Transverse colon (tissue), 4 donors: ENCODE measurements around the gene CLGN. TPM values are rescaled to one million over a fixed set of nuclear protein-coding genes. Genes with fewer than 3 reads are reported as not detected.
"Not testable (repeated sequence)": the region's sequence is repeated elsewhere in the genome, so short reads cannot be mapped to it uniquely, and the experiment has no call there.

ENCODE experiments used
- DNase-seq: peaks from one replicate; pipeline ENCODE4 v3.0.0-alpha.2; 2019
- H3K27ac ChIP-seq, 4 donors: fragments of 200-600 bp; sonication (generic); 2 replicates each; pipeline ENCODE4 v1.5.1; 2016 to 2018; ENCODE audit warnings: inconsistent platforms in 4 of 4
- H3K27me3 ChIP-seq: fragments of 200-600 bp; sonication (generic); 2 replicates; pipeline ENCODE4 v1.5.1; 2017; ENCODE audit warnings: inconsistent platforms
- H3K36me3 ChIP-seq, 4 donors: fragments of 200-600 bp; sonication (generic); 2 replicates each; pipeline ENCODE4 v1.5.1; 2017 to 2019; ENCODE audit warnings: inconsistent platforms in 4 of 4
- H3K4me1 ChIP-seq, 4 donors: fragments of 200-600 bp; sonication (generic); 2 replicates each; pipeline ENCODE4 v1.5.1; 2017 to 2020; ENCODE audit warnings: inconsistent platforms in 4 of 4
- H3K4me3 ChIP-seq, 4 donors: fragments of 200-600 bp; sonication (generic); 1 replicate in 1 of 4; 2 replicates in 3 of 4; pipeline versions ENCODE4 v1.5.1 to v1.6.1; 2017 to 2019; ENCODE audit warnings: inconsistent platforms in 4 of 4
- H3K9me3 ChIP-seq, 2 donors: fragments of 200-600 bp; sonication (generic); 2 replicates each; pipeline ENCODE4 v1.5.1; 2017 to 2019; ENCODE audit warnings: inconsistent platforms in 2 of 2
- CTCF ChIP-seq, 5 experiments: fragments of 200-600 bp in 3 of 5; fragments of 450-650 bp in 2 of 5; sonication (generic) in 3 of 5; IDR thresholded peaks; 1 replicate in 2 of 5; 2 replicates in 3 of 5; pipeline ENCODE4 v1.5.1; 2016 to 2017; ENCODE audit warnings: antibody characterized with exemption in 5 of 5, inconsistent platforms in 3 of 5, mild to moderate bottlenecking in 2 of 5, moderate library complexity in 1 of 5
- EP300 ChIP-seq: sonication (generic); formaldehyde crosslinking; IDR thresholded peaks from one replicate; pipeline ENCODE4 v1.6.1; 2017; ENCODE audit warnings: antibody characterized with exemption, low read depth
- POLR2A ChIP-seq: fragments of 450-650 bp; IDR thresholded peaks from one replicate; pipeline ENCODE4 v1.6.1; 2016; ENCODE audit warnings: antibody characterized with exemption, mild to moderate bottlenecking, moderate library complexity
- POLR2AphosphoS5 ChIP-seq, 3 donors: sonication (generic); formaldehyde crosslinking; IDR thresholded peaks; one replicate each; pipeline ENCODE4 v1.6.1; 2016; ENCODE audit warnings: antibody characterized with exemption in 3 of 3
- WGBS, 2 donors: methylation state at CpG; one replicate each; pipeline ENCODE4 v1.1.5; 2018; ENCODE audit warnings: low coverage in 1 of 2; 5-methylcytosine and 5-hydroxymethylcytosine counted together
- in situ Hi-C, 4 donors: fragments of 200-750 bp; cut with MboI; loops; one replicate each; pipeline versions ENCODE4 v1.15.0 to v1.15.1; 2017; ENCODE audit warnings: low sequenced_read_pairs in 3 of 4, low pct_ligation_motif_present in 1 of 4, low pct_unique_long_range_greater_than_20kb in 1 of 4
- intact Hi-C: fragments of 100-400 bp; cut with DNase I; formaldehyde crosslinking; loops from one replicate; pipeline ENCODE4 v1.15.1; 2023; ENCODE audit warnings: low total_unique reads
- total RNA-seq, 4 donors: library from RNA; depleted of rRNA; stranded (reverse); fragments of >200 nt; gene quantifications; one replicate each; pipeline ENCODE4 v1.1.0, GENCODE V29; 2016

CLGN gene
- total RNA-seq, 4 donors from 2014 or later = 1.5 to 2.4 (median 1.5) TPM; not detected in 1

GRCh38 chr4:140439644-140440142, 12.2 kb upstream of the CLGN start:
- DNase-seq = no peak
- TF ChIP-seq POLR2A = no peak
- no peak for TF ChIP-seq EP300
- TF ChIP-seq CTCF (IDR thresholded peaks at IDR 0.05) = no peak
- no peak for TF ChIP-seq POLR2AphosphoS5 (IDR thresholded peaks at IDR 0.05)
- Histone ChIP-seq H3K36me3 (no peaks in the 10 kb centered on the region), H3K27me3 (no peaks in the 10 kb centered on the region), H3K9me3 (no peaks in the 10 kb centered on the region), H3K4me1 (no peaks in the 10 kb centered on the region), H3K4me3 (no peak overlapping the region), H3K27ac (no peak overlapping the region)
- intact Hi-C loops (no loop called here), in situ Hi-C loops (no loop called here)

- Histone ChIP-seq H3K27me3 (peaks cover 9% of the 10 kb centered on the region), H3K4me1 (peaks cover 0 to 9% (median 9%) of the 10 kb centered on the region in 4 donors), H3K9me3 (no peaks in the 10 kb centered on the region), H3K27ac (peak overlapping the region in 2 of 4 donors; percentile 30 to 60), H3K4me3 (peak overlapping the region; percentile 44 to 67 (median 49)), H3K36me3 (no peaks in the 10 kb centered on the region)
- intact Hi-C loops (no loop called here), in situ Hi-C loops (no loop called here)
- TF ChIP-seq POLR2A (no peak), POLR2AphosphoS5 (IDR thresholded peaks at IDR 0.05) (peak in 1 of 3 donors; percentile 16)
- no peak for DNase-seq
- WGBS, 2 donors = 27 to 32% methylated on average over 4 to 7 of the region's 7 CpGs
These were observed 547 bp upstream of the CLGN start for GRCh38 chr4:140427919-140428471.

GRCh38 chr4:140426610-140427105, 790 bp downstream of the CLGN start:
- peaks cover 9% of the 10 kb centered on the region for H3K27me3 ChIP-seq
- in situ Hi-C loops = no loop called here
- H3K4me3 ChIP-seq = peak overlapping the region; percentile 44 to 67 (median 49)
- intact Hi-C loops = no loop called here
- TF ChIP-seq POLR2A = no peak
- no peak for TF ChIP-seq POLR2AphosphoS5 (IDR thresholded peaks at IDR 0.05)
- TF ChIP-seq EP300 = no peak
- TF ChIP-seq CTCF (IDR thresholded peaks at IDR 0.05) = no peak
- no peak for DNase-seq
- H3K36me3 ChIP-seq = no peaks in the 10 kb centered on the region
- 19 to 46% methylated on average over 4 to 16 of the region's 23 CpGs for WGBS, 2 donors
- peaks cover 0 to 9% (median 9%) of the 10 kb centered on the region in 4 donors for H3K4me1 ChIP-seq
- H3K27ac ChIP-seq = peak overlapping the region in 2 of 4 donors; percentile 47 to 60
- H3K9me3 ChIP-seq = no peaks in the 10 kb centered on the region

GRCh38 chr4:140423106-140423505, 4.3 kb downstream of the CLGN start:
- intact Hi-C loops (no loop called here), in situ Hi-C loops (no loop called here)
- no peak overlapping the region for H3K27ac ChIP-seq
- no peak for DNase-seq
- H3K9me3 ChIP-seq = no peaks in the 10 kb centered on the region
- no peaks in the 10 kb centered on the region for H3K36me3 ChIP-seq
- no peak overlapping the region for H3K4me3 ChIP-seq
- H3K4me1 ChIP-seq = peaks cover 0 to 9% (median 9%) of the 10 kb centered on the region in 4 donors
- peaks cover 9% of the 10 kb centered on the region for H3K27me3 ChIP-seq
- TF ChIP-seq POLR2A = no peak
- no peak for TF ChIP-seq CTCF (IDR thresholded peaks at IDR 0.05)
- TF ChIP-seq POLR2AphosphoS5 (IDR thresholded peaks at IDR 0.05) = no peak
- no peak for TF ChIP-seq EP300

- H3K9me3 ChIP-seq, in situ Hi-C loops, DNase-seq, H3K4me3 ChIP-seq, H3K4me1 ChIP-seq, H3K36me3 ChIP-seq, intact Hi-C loops, H3K27ac ChIP-seq, H3K27me3 ChIP-seq: not testable (repeated sequence)
- WGBS, 2 donors = 80 to 92% methylated on average over 2 to 25 of the region's 32 CpGs
These were observed 14.1 kb downstream of the CLGN start for GRCh38 chr4:140413130-140413969.
